GDM1 (cell line): Measurements from ENCODE around the gene TNFAIP2.

Experiments used
- DNase-seq: peaks from one replicate; lab custom pipeline; 2025; lab: John Stamatoyannopoulos, UW

The TNFAIP2 gene

GRCh38 chr14:103122585-103122946 is 695 bp upstream of the TNFAIP2 start:
- DNase-seq: no peak

- no peak for DNase-seq
Measured at GRCh38 chr14:103123634-103124500, 606 bp downstream of the TNFAIP2 start.

GRCh38 chr14:103124501-103125001 is 1.3 kb downstream of the TNFAIP2 start:
- DNase-seq: no peak

- no peak for DNase-seq
Measured at GRCh38 chr14:103125098-103126070, 2.1 kb downstream of the TNFAIP2 start.

DNA sequence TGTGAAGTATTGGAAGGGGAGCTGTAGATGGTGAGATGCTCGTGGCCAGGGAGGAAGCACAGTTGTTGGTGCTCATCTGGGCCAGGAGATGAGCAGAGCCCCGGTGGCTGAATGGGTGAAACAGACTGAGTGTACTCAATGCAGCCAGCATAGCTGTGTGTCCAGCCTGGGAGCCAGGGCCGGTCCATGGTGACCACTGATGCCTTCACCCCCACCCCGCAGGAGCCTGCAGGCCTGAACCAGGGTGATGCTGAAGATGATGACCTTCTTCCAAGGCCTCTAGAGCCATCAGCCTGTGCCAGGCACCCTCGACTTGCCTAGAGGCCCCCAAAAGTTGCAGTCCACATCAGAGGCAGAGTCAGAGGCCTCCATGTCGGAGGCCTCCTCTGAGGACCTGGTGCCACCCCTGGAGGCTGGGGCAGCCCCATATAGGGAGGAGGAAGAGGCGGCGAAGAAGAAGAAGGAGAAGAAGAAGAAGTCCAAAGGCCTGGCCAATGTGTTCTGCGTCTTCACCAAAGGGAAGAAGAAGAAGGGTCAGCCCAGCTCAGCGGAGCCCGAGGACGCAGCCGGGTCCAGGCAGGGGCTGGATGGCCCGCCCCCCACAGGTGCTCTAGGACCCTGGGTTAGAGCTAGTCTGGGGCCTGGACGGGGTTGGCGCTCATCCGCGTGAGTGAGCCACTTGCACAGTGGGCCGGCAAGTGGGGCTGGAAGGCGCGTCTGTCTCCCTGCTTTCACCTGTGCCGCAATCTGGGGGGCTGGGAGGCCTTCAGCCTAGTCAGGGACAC is 3.0 kb downstream of the TNFAIP2 start:
- DNase-seq: no peak

DNA sequence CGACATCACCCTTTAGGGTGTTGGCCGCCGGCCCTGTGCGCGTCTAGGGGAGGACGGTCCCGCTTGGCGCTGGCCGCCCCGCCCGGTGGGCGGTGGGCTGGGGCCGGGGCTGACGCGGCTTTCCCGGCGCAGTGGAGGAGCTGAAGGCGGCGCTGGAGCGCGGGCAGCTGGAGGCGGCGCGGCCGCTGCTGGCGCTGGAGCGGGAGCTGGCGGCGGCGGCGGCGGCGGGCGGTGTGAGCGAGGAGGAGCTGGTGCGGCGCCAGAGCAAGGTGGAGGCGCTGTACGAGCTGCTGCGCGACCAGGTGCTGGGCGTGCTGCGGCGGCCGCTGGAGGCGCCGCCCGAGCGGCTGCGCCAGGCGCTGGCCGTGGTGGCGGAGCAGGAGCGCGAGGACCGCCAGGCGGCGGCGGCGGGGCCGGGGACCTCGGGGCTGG is 3.6 kb downstream of the TNFAIP2 start:
- no peak for DNase-seq

DNA sequence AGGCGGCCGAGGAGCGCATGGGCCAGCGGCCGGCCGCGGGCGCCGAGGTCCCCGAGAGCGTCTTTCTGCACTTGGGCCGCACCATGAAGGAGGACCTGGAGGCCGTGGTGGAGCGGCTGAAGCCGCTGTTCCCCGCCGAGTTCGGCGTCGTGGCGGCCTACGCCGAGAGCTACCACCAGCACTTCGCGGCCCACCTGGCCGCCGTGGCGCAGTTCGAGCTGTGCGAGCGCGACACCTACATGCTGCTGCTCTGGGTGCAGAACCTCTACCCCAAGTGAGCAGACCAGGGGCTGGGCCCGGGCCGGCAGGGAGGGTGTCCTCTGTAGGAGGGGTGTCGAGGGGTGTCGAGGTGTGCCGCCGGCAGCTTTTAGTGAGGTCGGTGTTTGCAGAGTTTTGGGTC is 4.1 kb downstream of the TNFAIP2 start:
- DNase-seq: no peak

- no peak for DNase-seq
Measured at GRCh38 chr14:103127861-103128598, 4.8 kb downstream of the TNFAIP2 start.

DNA sequence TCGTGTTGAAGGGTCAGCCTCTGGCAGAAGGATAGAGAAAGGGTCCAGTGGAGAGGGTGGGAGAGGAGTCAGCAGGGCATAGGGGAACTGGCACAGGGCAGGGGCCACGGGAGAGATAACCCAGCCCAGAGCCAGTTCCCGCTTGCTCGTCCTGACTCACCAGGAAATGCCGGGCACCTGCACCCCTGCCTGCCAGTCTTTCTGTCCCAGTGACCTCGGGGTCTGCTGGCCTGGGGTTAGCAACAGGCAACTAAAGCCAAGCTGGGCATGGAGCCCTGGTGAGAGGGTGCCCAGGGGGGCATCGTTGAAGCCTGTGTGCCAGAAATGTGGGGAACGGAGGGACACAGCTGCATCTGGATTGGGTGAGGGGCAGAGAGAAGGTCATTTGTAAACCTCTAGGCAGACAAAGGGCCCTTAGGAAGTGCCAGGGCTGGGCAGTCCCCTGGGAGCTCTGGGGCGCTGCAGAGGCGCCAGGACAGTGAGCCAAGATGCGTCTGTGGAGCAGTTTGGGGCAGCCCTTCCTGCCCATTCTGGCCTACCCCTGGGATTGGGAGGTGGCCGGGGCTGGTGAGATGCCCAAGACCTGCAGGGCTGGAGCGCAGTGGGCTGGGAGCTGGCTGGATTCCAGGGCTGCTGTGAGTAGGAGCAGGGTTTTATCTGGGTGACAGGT is 5.5 kb downstream of the TNFAIP2 start:
- no peak for DNase-seq

DNA sequence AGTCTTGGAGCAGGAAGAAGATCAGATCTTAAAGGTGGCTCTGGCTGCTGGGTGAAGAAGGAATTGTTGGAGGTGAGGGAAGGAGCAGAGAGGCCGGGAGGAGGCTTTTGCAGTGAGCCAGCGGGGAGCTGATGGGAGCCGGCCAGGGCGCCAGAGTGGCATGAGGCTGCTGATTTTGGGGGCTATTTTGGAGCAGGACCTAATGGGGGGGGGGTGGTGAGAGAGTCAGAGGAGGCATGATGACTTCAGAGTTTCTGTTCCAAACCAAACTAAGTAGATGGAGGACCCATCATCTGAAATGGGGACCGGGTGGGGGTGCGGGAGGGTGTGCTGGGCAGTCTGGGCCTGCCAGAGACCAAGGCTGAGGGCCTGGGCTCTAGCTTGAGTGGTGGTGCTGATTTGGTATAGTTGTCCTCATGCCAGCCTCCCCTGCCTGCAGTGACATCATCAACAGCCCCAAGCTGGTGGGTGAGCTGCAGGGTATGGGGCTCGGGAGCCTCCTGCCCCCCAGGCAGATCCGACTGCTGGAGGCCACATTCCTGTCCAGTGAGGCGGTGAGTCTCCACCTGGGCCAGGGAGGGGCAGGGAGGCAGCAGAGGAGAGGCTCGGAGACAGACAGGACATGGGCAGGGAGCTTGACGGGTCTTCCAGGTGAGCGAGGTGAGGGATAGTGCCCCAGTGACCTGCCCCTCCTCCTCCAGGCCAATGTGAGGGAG is 6.2 kb downstream of the TNFAIP2 start:
- no peak for DNase-seq

GRCh38 chr14:103130017-103130764 is 6.9 kb downstream of the TNFAIP2 start:
- DNase-seq: no peak

DNA sequence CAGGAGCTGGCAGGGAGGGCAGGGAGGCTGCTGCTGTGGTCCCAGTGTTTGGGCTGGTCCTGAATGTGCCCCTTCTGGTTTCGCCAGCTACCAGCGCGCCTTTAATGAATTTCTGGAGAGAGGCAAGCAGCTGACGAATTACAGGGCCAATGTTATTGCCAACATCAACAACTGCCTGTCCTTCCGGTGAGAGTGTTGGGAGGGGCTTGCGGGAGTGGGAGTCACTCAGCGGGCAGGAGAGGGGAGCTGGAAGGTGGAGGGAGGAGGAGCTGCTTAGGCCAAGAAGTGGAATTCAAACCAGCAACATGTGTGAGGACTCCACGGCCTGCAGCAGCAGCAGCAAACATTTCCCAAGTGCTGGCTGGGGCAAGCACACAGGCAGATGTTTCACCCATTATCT is 7.7 kb downstream of the TNFAIP2 start:
- no peak for DNase-seq

DNA sequence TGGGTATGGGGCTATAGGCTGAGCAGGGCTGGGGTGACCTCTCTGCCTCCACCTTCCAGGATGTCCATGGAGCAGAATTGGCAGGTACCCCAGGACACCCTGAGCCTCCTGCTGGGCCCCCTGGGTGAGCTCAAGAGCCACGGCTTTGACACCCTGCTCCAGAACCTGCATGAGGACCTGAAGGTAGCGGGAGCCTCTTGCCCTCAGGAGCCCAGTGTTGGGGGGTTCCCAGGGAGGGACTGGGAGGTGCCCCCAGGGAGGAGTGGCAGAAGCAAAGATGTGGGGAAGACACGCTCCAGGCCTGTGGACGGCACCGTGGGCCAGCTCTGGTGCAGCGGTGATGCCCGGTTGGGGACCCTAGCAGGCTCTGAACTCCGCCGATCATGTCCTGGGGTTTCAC is 8.3 kb downstream of the TNFAIP2 start:
- no peak for DNase-seq

DNA sequence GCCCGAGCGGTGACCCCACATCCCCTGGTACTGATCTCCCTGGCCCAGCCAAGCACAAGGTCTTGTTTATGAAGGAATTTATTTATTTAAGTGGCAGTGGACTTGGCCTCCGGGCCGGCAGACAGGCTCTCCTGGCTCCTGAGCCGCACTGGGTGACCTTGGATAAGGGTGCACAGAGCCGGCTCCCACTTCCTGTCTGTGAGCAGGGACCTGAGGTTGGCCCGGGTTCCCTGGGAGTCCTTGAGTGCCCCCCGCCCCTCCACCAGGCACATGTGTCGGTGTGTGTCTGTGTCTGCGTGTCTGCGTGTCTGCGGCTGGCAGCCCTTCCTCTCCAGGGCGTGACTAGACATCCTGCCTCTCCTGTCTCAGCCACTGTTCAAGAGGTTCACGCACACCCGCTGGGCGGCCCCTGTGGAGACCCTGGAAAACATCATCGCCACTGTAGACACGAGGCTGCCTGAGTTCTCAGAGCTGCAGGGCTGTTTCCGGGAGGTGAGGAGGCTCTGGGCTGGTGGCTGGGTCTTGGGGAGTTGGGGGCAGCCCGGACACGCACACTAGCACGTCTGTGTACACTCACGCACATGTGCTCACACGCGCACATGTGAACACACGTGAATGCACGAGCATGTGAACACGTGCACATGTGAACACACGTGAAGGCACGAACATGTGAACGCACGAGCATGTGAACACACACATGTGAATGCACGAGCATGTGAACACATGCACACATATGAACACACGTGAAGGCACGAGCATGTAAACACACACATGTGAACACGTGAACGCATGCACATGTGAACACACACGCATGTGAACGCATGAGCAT is 9.3 kb downstream of the TNFAIP2 start:
- no peak for DNase-seq

- DNase-seq: no peak
Measured at GRCh38 chr14:103133210-103134140, 10.2 kb downstream of the TNFAIP2 start.

DNA sequence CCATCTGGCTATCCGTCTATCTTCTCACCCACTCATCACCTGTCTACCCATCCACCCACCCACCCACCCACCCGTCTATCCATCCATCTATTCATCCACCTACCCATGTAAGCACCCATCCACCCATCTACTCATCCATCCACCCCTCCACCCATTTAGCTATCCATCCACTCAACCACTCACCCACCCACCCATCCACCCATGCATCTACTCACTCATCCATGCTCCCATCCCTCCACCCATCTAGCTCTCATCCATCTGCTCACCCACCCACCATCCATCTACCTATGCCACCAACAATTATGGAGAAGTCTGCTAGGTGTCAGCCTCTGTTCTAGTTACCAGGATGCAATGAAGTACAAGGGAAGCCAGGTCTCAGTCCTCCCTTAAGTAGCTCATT is 11.1 kb downstream of the TNFAIP2 start:
- no peak for DNase-seq

- no peak for DNase-seq
Measured at GRCh38 chr14:103134919-103135318, 11.7 kb downstream of the TNFAIP2 start.
